Mononuclear cell (primary cell): ENCODE results near the gene SLC38A10. TPM values are rescaled to one million over a fixed set of nuclear protein-coding genes. Genes with fewer than 3 reads are reported as not detected.

ENCODE experiments used
- H3K27me3 ChIP-seq: 2 replicates; pipeline ENCODE4 v1.6.0; 2011; ENCODE audit warnings: low read length, control low read depth; ENCODE audit not compliant: insufficient read depth
- H3K4me1 ChIP-seq: 2 replicates; pipeline ENCODE4 v1.5.1; 2011; ENCODE audit warnings: mild to moderate bottlenecking, low read length, control low read depth; ENCODE audit not compliant: insufficient read depth
- H3K4me3 ChIP-seq: 2 replicates; pipeline ENCODE4 v1.5.1; 2011; ENCODE audit warnings: mild to moderate bottlenecking, low read length, moderate library complexity
- H3K9me3 ChIP-seq: 2 replicates; pipeline ENCODE4 v1.5.1; 2011; ENCODE audit warnings: low read depth, mild to moderate bottlenecking, control low read depth, low read length
- total RNA-seq: library from RNA; depleted of rRNA; stranded (reverse); fragments of >200 nt; gene quantifications from one replicate; pipeline ENCODE4 v1.2.3, GENCODE V29; 2012

Gene SLC38A10
- total RNA-seq, 1 donor: 30.9 TPM

GRCh38 chr17:81195941-81196495 lies 99.1 kb downstream of the SLC38A10 start:
- Histone ChIP-seq H3K27me3 (no peaks in the 10 kb centered on the region), H3K4me1 (no peaks in the 10 kb centered on the region), H3K4me3 (no peak overlapping the region), H3K9me3 (no peaks in the 10 kb centered on the region)

Other genes with a start within 250 kb of the SLC38A10 start
- not detected for gene PVALEF, start 129.8 kb downstream of the SLC38A10 start, total RNA-seq
- gene AATK, start 129.1 kb downstream of the SLC38A10 start, total RNA-seq: 2.0 TPM
- gene CEP131, start 72.3 kb downstream of the SLC38A10 start, total RNA-seq: 4.8 TPM
- gene TEPSIN, start 56.3 kb downstream of the SLC38A10 start, total RNA-seq: 39.6 TPM
- 9.3 TPM for gene NDUFAF8, start 56.0 kb downstream of the SLC38A10 start, total RNA-seq
- gene BAHCC1, start 100.2 kb upstream of the SLC38A10 start, total RNA-seq: 2.0 TPM
- gene ACTG1, start 217.5 kb upstream of the SLC38A10 start, total RNA-seq: 2,327 TPM
- 0.52 TPM for gene FSCN2, start 233.1 kb upstream of the SLC38A10 start, total RNA-seq